Activated CD8-positive, alpha-beta memory T cell treated with anti-CD3 and anti-CD28 coated beads, Interleukin-2, amount 50 U/mL, for 48 hours (primary cell): Measurements from ENCODE around the gene CNTF.
A peak's percentile ranks its signal among the peaks of the same experiment; 100 is the strongest.

Experiments used
- DNase-seq: peaks from one replicate; pipeline ENCODE4 v3.0.0-alpha.2; 2020

CNTF gene

DNA sequence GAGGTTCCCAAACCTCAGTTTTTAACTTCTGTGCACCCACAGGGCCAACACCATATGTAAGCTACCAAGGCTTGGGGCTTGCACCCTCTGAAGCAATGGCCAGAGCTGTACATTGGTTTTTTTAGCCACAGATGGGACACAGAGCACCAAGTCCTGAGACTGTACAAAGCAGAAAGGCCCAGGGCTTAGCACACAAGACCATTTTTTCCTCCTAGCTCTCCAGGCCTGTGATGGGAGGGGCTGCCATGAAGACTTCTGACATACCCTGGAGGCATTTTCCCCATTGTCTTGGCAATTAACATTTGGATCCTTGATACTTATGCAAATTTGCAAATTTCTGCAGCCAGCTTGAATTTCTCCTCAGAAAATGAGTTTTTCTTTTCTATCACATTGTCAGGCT is 23.4 kb downstream of the CNTF start:
- DNase-seq = no peak

GRCh38 chr11:58647141-58647699 is 24.8 kb downstream of the CNTF start:
- no peak for DNase-seq

- no peak for DNase-seq
Measured at GRCh38 chr11:58647866-58648265, 25.4 kb downstream of the CNTF start.

DNA sequence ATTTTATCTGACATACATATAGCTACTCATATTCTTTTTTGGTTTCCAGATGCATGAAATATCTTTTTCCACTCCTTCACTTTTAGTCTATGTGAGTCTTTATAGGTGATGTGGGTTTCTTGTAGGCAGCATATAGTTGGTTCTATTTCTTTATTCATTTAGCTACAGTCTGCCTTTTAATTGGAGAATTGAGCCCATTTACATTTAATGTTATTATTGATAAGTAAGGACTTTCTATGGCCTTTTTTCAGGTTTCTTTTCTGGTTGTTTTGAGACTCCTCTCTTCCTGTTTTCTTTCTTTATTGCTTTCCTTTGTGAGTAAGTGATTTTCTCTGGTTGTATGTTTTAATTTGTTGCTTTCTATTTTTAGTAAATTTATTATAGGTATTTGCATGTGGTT is 27.2 kb downstream of the CNTF start:
- no peak for DNase-seq

- no peak for DNase-seq
Measured at GRCh38 chr11:58650496-58650895, 28.0 kb downstream of the CNTF start.

GRCh38 chr11:58652726-58653280 is 30.3 kb downstream of the CNTF start:
- DNase-seq = no peak

DNA sequence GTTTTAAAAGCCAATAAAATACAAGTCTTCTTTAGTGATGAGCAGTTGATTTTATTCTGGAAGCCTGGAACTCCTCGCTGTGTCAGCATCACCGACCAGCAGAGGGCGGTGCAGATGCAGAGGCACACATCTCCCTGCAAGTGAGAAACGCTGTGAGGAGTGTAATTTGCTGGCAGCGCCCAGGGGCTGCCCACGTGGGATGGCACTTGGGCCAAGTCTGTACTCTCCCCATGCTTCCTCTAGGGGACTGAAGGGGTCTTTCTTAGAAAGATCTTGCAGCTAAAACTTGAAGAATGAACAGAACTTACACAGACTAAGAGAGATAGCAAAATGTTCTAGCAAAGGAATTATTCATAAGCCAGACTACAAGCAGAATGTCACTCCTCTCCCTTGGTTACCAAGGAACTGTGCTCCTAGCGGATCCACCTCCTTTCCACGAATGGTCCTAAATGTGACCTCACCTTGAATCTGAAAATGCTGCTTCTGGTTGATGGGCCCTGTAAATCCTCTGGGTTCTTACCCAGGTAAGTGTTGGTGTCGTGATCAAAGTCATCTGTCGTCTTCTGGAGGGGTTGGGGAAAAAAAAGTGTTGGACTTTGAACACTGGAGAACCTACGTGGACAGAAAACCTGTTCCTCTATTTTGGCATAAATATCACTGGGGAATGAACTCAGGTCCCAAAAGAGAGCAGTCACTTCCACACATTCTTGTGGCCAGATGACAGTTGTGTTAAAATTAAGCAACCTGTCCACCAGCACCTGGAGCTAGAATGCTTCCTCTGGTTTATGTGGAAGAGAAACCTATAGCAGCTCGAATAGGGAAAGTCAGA is 31.8 kb downstream of the CNTF start:
- DNase-seq = peak; percentile 87

DNA sequence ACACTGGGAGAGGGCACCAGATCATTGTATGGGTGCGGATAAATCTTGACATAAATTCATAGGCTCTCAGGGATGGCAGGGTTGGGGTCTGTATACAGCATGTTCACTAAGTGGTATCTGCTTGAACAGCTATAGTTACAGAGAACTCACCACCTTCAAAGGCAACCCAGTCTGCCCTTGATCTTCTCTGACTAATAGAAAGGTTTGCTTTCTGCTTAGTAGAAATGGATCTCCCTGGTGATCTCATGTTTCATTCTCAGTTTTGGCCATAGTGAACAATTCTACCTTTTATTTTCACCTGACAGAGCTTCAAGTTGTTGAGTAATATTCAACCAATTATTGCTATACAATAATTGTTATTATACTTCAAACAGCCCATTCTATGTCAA is 32.4 kb downstream of the CNTF start:
- no peak for DNase-seq

- DNase-seq = no peak
Measured at GRCh38 chr11:58656348-58656747, 33.9 kb downstream of the CNTF start.

- no peak for DNase-seq
Measured at GRCh38 chr11:58658623-58659022, 36.2 kb downstream of the CNTF start.

DNA sequence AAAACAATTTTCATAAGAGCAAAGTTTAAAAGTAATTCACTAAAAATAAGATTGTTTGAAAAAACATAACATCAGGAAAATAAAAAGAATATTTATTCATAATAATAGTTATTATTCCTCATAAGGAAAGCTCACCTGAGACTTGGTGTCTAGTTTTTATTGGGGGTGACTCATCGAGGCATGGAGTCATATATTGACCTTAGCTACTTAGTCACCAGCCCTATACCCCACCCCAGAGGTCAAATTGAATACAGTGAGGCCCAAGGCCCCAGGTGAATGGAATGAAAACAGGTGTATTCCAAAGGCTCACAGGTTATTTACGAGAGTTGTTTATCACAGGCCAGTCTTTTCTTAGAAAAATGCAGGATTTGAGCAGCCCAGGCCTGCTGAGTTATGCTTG is 36.9 kb downstream of the CNTF start:
- DNase-seq = no peak

DNA sequence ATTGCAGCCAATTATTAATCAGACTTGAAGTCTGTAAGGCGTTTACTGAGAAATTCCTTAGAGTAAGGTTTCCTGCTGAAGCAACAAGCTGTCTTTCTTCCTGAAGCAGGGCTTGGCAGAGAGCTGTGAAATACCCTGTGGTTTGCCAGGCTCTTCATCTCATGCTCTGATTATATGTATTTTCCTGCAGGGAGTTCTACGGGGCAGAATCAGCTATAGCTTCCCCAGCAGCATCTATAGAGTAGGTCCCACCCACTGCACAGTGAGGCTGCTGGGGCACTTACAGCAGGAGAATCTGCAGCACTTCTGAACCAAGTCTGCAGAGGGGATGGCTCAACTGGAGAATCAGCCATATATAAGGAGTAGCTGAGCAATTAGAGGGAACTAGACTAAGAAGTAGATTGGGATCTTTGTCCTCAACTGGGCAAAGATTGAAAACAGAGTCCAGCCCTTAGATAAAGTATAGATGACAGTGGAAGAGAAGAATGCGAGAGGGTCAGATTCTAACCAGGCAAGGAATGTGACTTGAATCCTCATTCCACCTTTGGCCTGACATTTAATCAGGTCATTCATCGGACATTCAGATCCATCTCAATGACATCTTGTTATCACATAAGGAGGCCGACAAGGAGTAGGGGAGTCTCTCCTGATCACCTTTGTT is 37.6 kb downstream of the CNTF start:
- DNase-seq = no peak

- DNase-seq = no peak
Measured at GRCh38 chr11:58671983-58672633, 49.6 kb downstream of the CNTF start.

DNA sequence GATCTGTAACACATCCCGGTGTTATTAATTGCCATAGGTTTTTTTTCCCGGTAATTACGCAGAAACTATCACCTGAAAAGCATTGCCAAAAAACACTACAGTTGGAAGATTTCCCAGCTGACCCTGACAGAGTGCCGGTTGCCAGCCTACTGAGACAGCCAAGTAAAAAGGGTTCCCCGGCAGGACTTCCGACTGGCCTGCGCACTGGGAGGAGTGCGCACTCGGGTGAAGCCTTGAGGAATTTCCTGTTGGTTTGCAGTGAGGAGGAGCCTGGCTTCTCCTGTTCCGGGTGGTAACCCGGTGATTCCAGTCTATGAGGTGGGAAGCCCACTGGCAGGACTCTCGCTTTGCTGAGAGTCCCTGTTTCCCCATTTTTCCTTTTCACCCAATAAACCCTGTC is 52.1 kb downstream of the CNTF start:
- DNase-seq = no peak
